G401.6 (cell line): ENCODE data around the gene PKLR.
"Not testable (repeated sequence)": the region's sequence is repeated elsewhere in the genome, so short reads cannot be mapped to it uniquely, and the experiment has no call there.

Source experiments
- FAIRE-seq: peaks from 2 replicates; lab custom pipeline; 2012; peaks lifted over from hg19 to GRCh38; lab: Jason Lieb, UNC

PKLR gene

GRCh38 chr1:155301342-155301841, at the start of gene PKLR:
Gene PKLR (minus strand): TSS chr1:155301438. CDS start chr1:155301395, 43 bp downstream.
- FAIRE-seq, result no peak

- no peak for FAIRE-seq
Measured at GRCh38 chr1:155342842-155343241, 41.6 kb upstream of the PKLR start.

GRCh38 chr1:155339515-155340097, 38.4 kb upstream of the PKLR start:
- FAIRE-seq, result no peak

- FAIRE-seq, result no peak
Measured at GRCh38 chr1:155334962-155335361, 33.7 kb upstream of the PKLR start.

GRCh38 chr1:155329980-155330598, 28.9 kb upstream of the PKLR start:
- FAIRE-seq, result no peak

GRCh38 chr1:155328856-155329255, 27.6 kb upstream of the PKLR start:
- FAIRE-seq, result not testable (repeated sequence)

GRCh38 chr1:155327981-155328380, 26.7 kb upstream of the PKLR start:
- FAIRE-seq, result no peak

GRCh38 chr1:155326631-155327037, 25.4 kb upstream of the PKLR start:
- FAIRE-seq, result no peak

GRCh38 chr1:155326020-155326526, 24.8 kb upstream of the PKLR start:
- FAIRE-seq, result no peak

- FAIRE-seq, result no peak
Measured at GRCh38 chr1:155325603-155325893, 24.3 kb upstream of the PKLR start.

- no peak for FAIRE-seq
Measured at GRCh38 chr1:155324717-155325602, 23.7 kb upstream of the PKLR start.

GRCh38 chr1:155324037-155324716, 22.9 kb upstream of the PKLR start:
- FAIRE-seq, result peak; percentile 95

GRCh38 chr1:155323729-155324036, 22.4 kb upstream of the PKLR start:
- FAIRE-seq, result peak; percentile 51

GRCh38 chr1:155322953-155323728, 21.9 kb upstream of the PKLR start:
- FAIRE-seq, result peak; percentile 97

- no peak for FAIRE-seq
Measured at GRCh38 chr1:155322571-155322952, 21.3 kb upstream of the PKLR start.

GRCh38 chr1:155321639-155322503, 20.6 kb upstream of the PKLR start:
- FAIRE-seq, result no peak

GRCh38 chr1:155320661-155321617, 19.7 kb upstream of the PKLR start, which contains the start of gene RUSC1:
Gene RUSC1 (plus strand): TSS chr1:155320894. CDS start chr1:155321774, 880 bp downstream.
- no peak for FAIRE-seq

GRCh38 chr1:155320252-155320651, 19.0 kb upstream of the PKLR start:
- no peak for FAIRE-seq

GRCh38 chr1:155319536-155319935, 18.3 kb upstream of the PKLR start:
- no peak for FAIRE-seq

GRCh38 chr1:155318082-155318481, 16.8 kb upstream of the PKLR start:
- FAIRE-seq, result no peak
